H7 (cell line): Measurements from ENCODE around the gene LY86. TPM values are rescaled to one million over a fixed set of nuclear protein-coding genes. Genes with fewer than 3 reads are reported as not detected.
A peak's percentile ranks its signal among the peaks of the same experiment; 100 is the strongest.

Source experiments
- DNase-seq: peaks from one replicate; pipeline ENCODE4 v3.0.0; 2012
- H3K27me3 ChIP-seq: 2 replicates; pipeline ENCODE4 v1.6.0; 2011; ENCODE audit warnings: mild to moderate bottlenecking, low read length; ENCODE audit not compliant: control insufficient read depth, insufficient read depth
- H3K36me3 ChIP-seq: replicated peaks from 2 replicates; pipeline ENCODE4 v1.5.1; 2011; ENCODE audit warnings: low read length; ENCODE audit not compliant: control insufficient read depth, insufficient read depth
- H3K4me3 ChIP-seq: 2 replicates; pipeline ENCODE4 v1.5.1; 2011; ENCODE audit warnings: low read depth, mild to moderate bottlenecking, control low read depth, low read length, moderate library complexity; ENCODE audit not compliant: insufficient read depth
- total RNA-seq: library from RNA; depleted of rRNA; stranded (reverse); fragments of >200 nt; shearing (Covaris generic); gene quantifications from 2 replicates; pipeline ENCODE4 v1.2.3, GENCODE V29; 2014

Gene LY86
- total RNA-seq, 1 experiment from 2014 or later, result not detected

GRCh38 chr6:6679633-6680032, 91.1 kb downstream of the LY86 start:
- no peak for DNase-seq
- H3K27me3 ChIP-seq, result no peaks in the 10 kb centered on the region
- H3K36me3 ChIP-seq, result no peaks in the 10 kb centered on the region
- no peak overlapping the region for H3K4me3 ChIP-seq

- H3K36me3 ChIP-seq, result no peaks in the 10 kb centered on the region
- no peak for DNase-seq
- H3K27me3 ChIP-seq, result no peaks in the 10 kb centered on the region
- H3K4me3 ChIP-seq, result no peak overlapping the region
Observed at GRCh38 chr6:6680526-6680925, 92.0 kb downstream of the LY86 start.

- Histone ChIP-seq H3K27me3 (no peaks in the 10 kb centered on the region), H3K36me3 (no peaks in the 10 kb centered on the region), H3K4me3 (no peak overlapping the region)
- DNase-seq, result no peak
Observed at GRCh38 chr6:6681075-6681849, 92.7 kb downstream of the LY86 start.

- no peaks in the 10 kb centered on the region for H3K36me3 ChIP-seq
- no peak for DNase-seq
- no peak overlapping the region for H3K4me3 ChIP-seq
- H3K27me3 ChIP-seq, result no peaks in the 10 kb centered on the region
Observed at GRCh38 chr6:6682225-6682624, 93.7 kb downstream of the LY86 start.

- Histone ChIP-seq H3K27me3 (no peaks in the 10 kb centered on the region), H3K4me3 (no peak overlapping the region), H3K36me3 (no peaks in the 10 kb centered on the region)
- no peak for DNase-seq
Observed at GRCh38 chr6:6683969-6684833, 95.7 kb downstream of the LY86 start.

- no peak overlapping the region for H3K4me3 ChIP-seq
- DNase-seq, result no peak
- H3K27me3 ChIP-seq, result no peaks in the 10 kb centered on the region
- H3K36me3 ChIP-seq, result no peaks in the 10 kb centered on the region
Observed at GRCh38 chr6:6685249-6686040, 96.9 kb downstream of the LY86 start.

GRCh38 chr6:6686176-6686575, 97.7 kb downstream of the LY86 start:
- H3K27me3 ChIP-seq, result no peaks in the 10 kb centered on the region
- H3K4me3 ChIP-seq, result no peak overlapping the region
- H3K36me3 ChIP-seq, result no peaks in the 10 kb centered on the region
- no peak for DNase-seq

GRCh38 chr6:6686748-6687601, 98.5 kb downstream of the LY86 start:
- Histone ChIP-seq H3K36me3 (no peaks in the 10 kb centered on the region), H3K4me3 (peak overlapping the region; percentile 41), H3K27me3 (no peaks in the 10 kb centered on the region)
- DNase-seq, result peak; percentile 99

- DNase-seq, result no peak
- Histone ChIP-seq H3K36me3 (no peaks in the 10 kb centered on the region), H3K27me3 (no peaks in the 10 kb centered on the region), H3K4me3 (no peak overlapping the region)
Observed at GRCh38 chr6:6688283-6688682, 99.8 kb downstream of the LY86 start.

GRCh38 chr6:6688951-6689350, 100.4 kb downstream of the LY86 start:
- Histone ChIP-seq H3K27me3 (no peaks in the 10 kb centered on the region), H3K4me3 (no peak overlapping the region), H3K36me3 (no peaks in the 10 kb centered on the region)
- no peak for DNase-seq

GRCh38 chr6:6689400-6690143, 101.1 kb downstream of the LY86 start:
- DNase-seq, result no peak

GRCh38 chr6:6690144-6690483, 101.6 kb downstream of the LY86 start:
- DNase-seq, result no peak
- Histone ChIP-seq H3K4me3 (no peak overlapping the region), H3K36me3 (no peaks in the 10 kb centered on the region), H3K27me3 (no peaks in the 10 kb centered on the region)

More at GRCh38 chr6:6689400-6690143, 101.1 kb downstream of the LY86 start:
- H3K36me3 ChIP-seq, result no peaks in the 10 kb centered on the region
- H3K27me3 ChIP-seq, result no peaks in the 10 kb centered on the region
- no peak overlapping the region for H3K4me3 ChIP-seq

GRCh38 chr6:6694368-6694780, 105.9 kb downstream of the LY86 start:
- peak; percentile 44 for DNase-seq
- no peak overlapping the region for H3K4me3 ChIP-seq
- no peaks in the 10 kb centered on the region for H3K27me3 ChIP-seq
- no peaks in the 10 kb centered on the region for H3K36me3 ChIP-seq
